A549 (cell line): ENCODE data around the gene MFAP3L. TPM values are rescaled to one million over a fixed set of nuclear protein-coding genes. Genes with fewer than 3 reads are reported as not detected.

Experiments used
- ATAC-seq, 2 experiments: fragments of 200-7000 bp in 1 of 2; fragments of >200 bp in 1 of 2; cut with Nextera tagmentation in 1 of 2; cut with Tn5 transposase in 1 of 2; 3 replicates each; pipeline versions ENCODE4 v1.8.0 to v1.9.1; 2018 to 2020; ENCODE audit warnings: mild to moderate bottlenecking in 1 of 2, moderate library complexity in 1 of 2
- CTCF ChIA-PET: fragments of 300-600 bp; sonication (Branson Sonifier 250); formaldehyde crosslinking; extraction: SDS; loops from one replicate; lab custom pipeline; 2021; ENCODE audit warnings: antibody characterized with exemption, inconsistent platforms; lab: Yijun Ruan, JAX
- POLR2A ChIA-PET: fragments of 350-600 bp; formaldehyde crosslinking; extraction: SDS; loops from one replicate; lab custom pipeline; 2021; ENCODE audit warnings: antibody characterized with exemption, inconsistent platforms; lab: Yijun Ruan, JAX
- DNase-seq, 2 experiments: peaks; one replicate each; pipeline versions ENCODE4 v3.0.0 to v3.0.0-alpha.2; 2011 to 2016; ENCODE audit warnings: low read depth in 1 of 2, low spot score in 1 of 2
- FAIRE-seq: peaks from 2 replicates; lab custom pipeline; 2011; peaks lifted over from hg19 to GRCh38; lab: Jason Lieb, UNC
- H3K27ac ChIP-seq, 2 experiments: fragments of >200 bp; sonication (Bioruptor Twin); formaldehyde crosslinking; 3 replicates each; pipeline ENCODE4 v1.5.1; 2016 to 2017
- H3K4me1 ChIP-seq: fragments of >200 bp; sonication (Bioruptor Twin); formaldehyde crosslinking; 3 replicates; pipeline ENCODE4 v1.6.1; 2016
- H3K4me2 ChIP-seq: fragments of >200 bp; sonication (Bioruptor Twin); formaldehyde crosslinking; 3 replicates; pipeline ENCODE4 v1.6.1; 2016
- H3K4me3 ChIP-seq: fragments of >200 bp; sonication (Bioruptor Twin); formaldehyde crosslinking; 3 replicates; pipeline ENCODE4 v1.5.1; 2016
- H3K9me3 ChIP-seq: fragments of >200 bp; sonication (Bioruptor Twin); formaldehyde crosslinking; 3 replicates; pipeline ENCODE4 v1.6.1; 2016
- BHLHE40 ChIP-seq: IDR thresholded peaks from 2 replicates; pipeline ENCODE4 v1.6.1; 2012; ENCODE audit warnings: low read depth, low read length, inconsistent platforms
- FOSB ChIP-seq: fragments of 250-450 bp; sonication (Bioruptor Pico); IDR thresholded peaks from 2 replicates; pipeline ENCODE4 v1.5.0; 2020; ENCODE audit warnings: mild to moderate bottlenecking, moderate library complexity
- FOSL2 ChIP-seq, 2 experiments: fragments of 450-650 bp in 1 of 2; fragments of >200 bp in 1 of 2; sonication (Bioruptor Twin) in 1 of 2; formaldehyde crosslinking; IDR thresholded peaks; 2 replicates each; pipeline versions ENCODE4 v1.5.0 to v1.6.1; 2016 to 2020; ENCODE audit warnings: mild to moderate bottlenecking in 1 of 2, moderate library complexity in 1 of 2
- HOXB13 ChIP-seq: fragments of 250-450 bp; sonication (Bioruptor Pico); IDR thresholded peaks from 2 replicates; pipeline ENCODE4 v1.5.0; 2020; ENCODE audit warnings: low read depth, mild to moderate bottlenecking, moderate library complexity
- JUNB ChIP-seq: fragments of >200 bp; sonication (Bioruptor Twin); formaldehyde crosslinking; IDR thresholded peaks from 2 replicates; pipeline ENCODE4 v1.6.1; 2016
- KDM1A ChIP-seq: fragments of 200-600 bp; sonication (generic); IDR thresholded peaks from 2 replicates; pipeline ENCODE4 v1.6.1; 2016; ENCODE audit warnings: low read depth, mild to moderate bottlenecking
- KDM5A ChIP-seq: fragments of 200-600 bp; sonication (generic); IDR thresholded peaks from 2 replicates; pipeline ENCODE4 v1.6.1; 2016; ENCODE audit warnings: antibody characterized with exemption, mild to moderate bottlenecking
- NFE2L2 ChIP-seq: fragments of 150-350 bp; conservative IDR thresholded peaks from 2 replicates; pipeline ENCODE4 v1.6.1; 2014; ENCODE audit warnings: low read length
- NPAS2 ChIP-seq: fragments of 250-450 bp; sonication (Bioruptor Pico); IDR thresholded peaks from 2 replicates; pipeline ENCODE4 v1.8.0; 2022; ENCODE audit warnings: mild to moderate bottlenecking, moderate library complexity, borderline replicate concordance
- PHF8 ChIP-seq: fragments of 200-600 bp; sonication (generic); IDR thresholded peaks from 2 replicates; pipeline ENCODE4 v1.6.1; 2016; ENCODE audit warnings: low read depth, mild to moderate bottlenecking, antibody characterized with exemption, moderate library complexity, borderline replicate concordance
- POLR2A ChIP-seq: IDR thresholded peaks from 2 replicates; pipeline ENCODE4 v1.6.1; 2012; ENCODE audit warnings: mild to moderate bottlenecking, low read length
- POLR2AphosphoS2 ChIP-seq: conservative IDR thresholded peaks from 2 replicates; pipeline ENCODE4 v1.6.1; 2012; ENCODE audit warnings: low read length, improper control_type of control experiment, inconsistent platforms
- RFX5 ChIP-seq: fragments of 450-650 bp; IDR thresholded peaks from 2 replicates; pipeline ENCODE4 v1.7.1; 2014; ENCODE audit warnings: antibody characterized with exemption, mild to moderate bottlenecking, moderate library complexity
- TFCP2L1 ChIP-seq: fragments of 250-450 bp; sonication (Bioruptor Pico); IDR thresholded peaks from 2 replicates; pipeline ENCODE4 v1.5.0; 2021; ENCODE audit warnings: mild to moderate bottlenecking
- WGBS: methylation state at CpG from one replicate; pipeline ENCODE4 v1.1.6; 2017; ENCODE audit errors: missing lambda C conversion rate; 5-methylcytosine and 5-hydroxymethylcytosine counted together
- polyA plus RNA-seq, 4 experiments: library from polyadenylated mRNA; depleted of rRNA in 3 of 4; stranded (reverse); fragments of >200 nt; fragmentation: RNase III in 1 of 4; extraction: RNeasy Plus Mini Kit Qiagen cat#74134 plus additional on column Dnase treatment in 1 of 4; gene quantifications; 2 replicates in 3 of 4; 3 replicates in 1 of 4; pipeline ENCODE4 v1.2.3, GENCODE V29; 2011 to 2017
- TF ChIP-seq, protein P1 (sequence below): fragments of >200 bp; sonication (Bioruptor Twin); formaldehyde crosslinking; IDR thresholded peaks from 3 replicates; pipeline ENCODE4 v1.6.1; 2016
- TF ChIP-seq, protein P2 (sequence below): fragments of >200 bp; sonication (Bioruptor Twin); formaldehyde crosslinking; IDR thresholded peaks from 3 replicates; pipeline ENCODE4 v1.5.1; 2016
- TF ChIP-seq, protein P3 (sequence below): fragments of 150-350 bp; IDR thresholded peaks from 2 replicates; pipeline ENCODE4 v1.6.1; 2014; ENCODE audit warnings: low read depth, mild to moderate bottlenecking, low read length
- TF ChIP-seq, protein P4 (sequence below): fragments of 250-450 bp; sonication (Bioruptor Pico); IDR thresholded peaks from 2 replicates; pipeline ENCODE4 v1.5.0; 2021; ENCODE audit warnings: mild to moderate bottlenecking, moderate library complexity, borderline replicate concordance
- TF ChIP-seq, protein P5 (sequence below): fragments of >200 bp; sonication (Bioruptor Twin); formaldehyde crosslinking; IDR thresholded peaks from 2 replicates; pipeline ENCODE4 v1.6.1; 2016
- TF ChIP-seq, protein P6 (sequence below): IDR thresholded peaks from 2 replicates; pipeline ENCODE4 v1.6.1; 2012; ENCODE audit warnings: low read depth, borderline replicate concordance

Gene MFAP3L
- polyA plus RNA-seq, 2 of the 4 experiments (the other 2 are of a cell fraction) = 7.0 to 7.5 TPM

DNA sequence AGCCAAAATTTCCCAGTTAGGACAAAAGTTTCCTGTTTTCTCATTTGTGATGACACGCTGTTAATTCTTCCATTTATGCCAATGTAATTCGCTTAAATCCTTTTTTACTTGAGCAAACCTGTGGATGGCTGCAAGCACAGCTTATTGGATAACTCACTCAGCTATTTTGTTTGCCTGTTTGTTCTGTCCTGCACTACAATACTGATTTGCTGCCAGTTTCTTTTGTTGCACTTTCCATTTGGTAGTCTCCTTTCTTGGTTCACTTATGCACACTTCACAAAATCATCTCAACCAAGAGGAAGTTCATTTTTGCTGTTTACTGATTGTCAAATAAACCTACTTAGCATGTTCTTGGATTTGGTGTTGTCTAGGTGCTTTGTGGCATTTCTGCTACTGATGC lies 40.3 kb downstream of the MFAP3L start:
- H3K4me1 ChIP-seq = peaks cover 10% of the 10 kb centered on the region
- DNase-seq = no peak
- no peaks in the 10 kb centered on the region for H3K9me3 ChIP-seq
- TF ChIP-seq, protein P1, sequence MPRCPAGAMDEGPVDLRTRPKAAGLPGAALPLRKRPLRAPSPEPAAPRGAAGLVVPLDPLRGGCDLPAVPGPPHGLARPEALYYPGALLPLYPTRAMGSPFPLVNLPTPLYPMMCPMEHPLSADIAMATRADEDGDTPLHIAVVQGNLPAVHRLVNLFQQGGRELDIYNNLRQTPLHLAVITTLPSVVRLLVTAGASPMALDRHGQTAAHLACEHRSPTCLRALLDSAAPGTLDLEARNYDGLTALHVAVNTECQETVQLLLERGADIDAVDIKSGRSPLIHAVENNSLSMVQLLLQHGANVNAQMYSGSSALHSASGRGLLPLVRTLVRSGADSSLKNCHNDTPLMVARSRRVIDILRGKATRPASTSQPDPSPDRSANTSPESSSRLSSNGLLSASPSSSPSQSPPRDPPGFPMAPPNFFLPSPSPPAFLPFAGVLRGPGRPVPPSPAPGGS = no peak
- TF ChIP-seq FOSB (no peak), FOSL2 (IDR thresholded peaks at IDR 0.05) (no peak), FOSL2 (CRISPR knock-in tag; IDR thresholded peaks at IDR 0.05) (no peak), KDM1A (no peak), NFE2L2 (no peak), NPAS2 (CRISPR knock-in tag) (no peak), HOXB13 (no peak), KDM5A (no peak), RFX5 (no peak), TFCP2L1 (CRISPR knock-in tag) (no peak), JUNB (no peak), POLR2A (no peak), POLR2AphosphoS2 (no peak)
- TF ChIP-seq, protein P2, sequence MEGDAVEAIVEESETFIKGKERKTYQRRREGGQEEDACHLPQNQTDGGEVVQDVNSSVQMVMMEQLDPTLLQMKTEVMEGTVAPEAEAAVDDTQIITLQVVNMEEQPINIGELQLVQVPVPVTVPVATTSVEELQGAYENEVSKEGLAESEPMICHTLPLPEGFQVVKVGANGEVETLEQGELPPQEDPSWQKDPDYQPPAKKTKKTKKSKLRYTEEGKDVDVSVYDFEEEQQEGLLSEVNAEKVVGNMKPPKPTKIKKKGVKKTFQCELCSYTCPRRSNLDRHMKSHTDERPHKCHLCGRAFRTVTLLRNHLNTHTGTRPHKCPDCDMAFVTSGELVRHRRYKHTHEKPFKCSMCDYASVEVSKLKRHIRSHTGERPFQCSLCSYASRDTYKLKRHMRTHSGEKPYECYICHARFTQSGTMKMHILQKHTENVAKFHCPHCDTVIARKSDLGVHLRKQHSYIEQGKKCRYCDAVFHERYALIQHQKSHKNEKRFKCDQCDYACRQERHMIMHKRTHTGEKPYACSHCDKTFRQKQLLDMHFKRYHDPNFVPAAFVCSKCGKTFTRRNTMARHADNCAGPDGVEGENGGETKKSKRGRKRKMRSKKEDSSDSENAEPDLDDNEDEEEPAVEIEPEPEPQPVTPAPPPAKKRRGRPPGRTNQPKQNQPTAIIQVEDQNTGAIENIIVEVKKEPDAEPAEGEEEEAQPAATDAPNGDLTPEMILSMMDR = no peak
- TF ChIP-seq, protein P3, sequence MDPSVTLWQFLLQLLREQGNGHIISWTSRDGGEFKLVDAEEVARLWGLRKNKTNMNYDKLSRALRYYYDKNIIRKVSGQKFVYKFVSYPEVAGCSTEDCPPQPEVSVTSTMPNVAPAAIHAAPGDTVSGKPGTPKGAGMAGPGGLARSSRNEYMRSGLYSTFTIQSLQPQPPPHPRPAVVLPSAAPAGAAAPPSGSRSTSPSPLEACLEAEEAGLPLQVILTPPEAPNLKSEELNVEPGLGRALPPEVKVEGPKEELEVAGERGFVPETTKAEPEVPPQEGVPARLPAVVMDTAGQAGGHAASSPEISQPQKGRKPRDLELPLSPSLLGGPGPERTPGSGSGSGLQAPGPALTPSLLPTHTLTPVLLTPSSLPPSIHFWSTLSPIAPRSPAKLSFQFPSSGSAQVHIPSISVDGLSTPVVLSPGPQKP = no peak
- TF ChIP-seq, protein P4, sequence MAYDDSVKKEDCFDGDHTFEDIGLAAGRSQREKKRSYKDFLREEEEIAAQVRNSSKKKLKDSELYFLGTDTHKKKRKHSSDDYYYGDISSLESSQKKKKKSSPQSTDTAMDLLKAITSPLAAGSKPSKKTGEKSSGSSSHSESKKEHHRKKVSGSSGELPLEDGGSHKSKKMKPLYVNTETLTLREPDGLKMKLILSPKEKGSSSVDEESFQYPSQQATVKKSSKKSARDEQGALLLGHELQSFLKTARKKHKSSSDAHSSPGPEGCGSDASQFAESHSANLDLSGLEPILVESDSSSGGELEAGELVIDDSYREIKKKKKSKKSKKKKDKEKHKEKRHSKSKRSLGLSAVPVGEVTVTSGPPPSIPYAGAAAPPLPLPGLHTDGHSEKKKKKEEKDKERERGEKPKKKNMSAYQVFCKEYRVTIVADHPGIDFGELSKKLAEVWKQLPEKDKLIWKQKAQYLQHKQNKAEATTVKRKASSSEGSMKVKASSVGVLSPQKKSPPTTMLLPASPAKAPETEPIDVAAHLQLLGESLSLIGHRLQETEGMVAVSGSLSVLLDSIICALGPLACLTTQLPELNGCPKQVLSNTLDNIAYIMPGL = no peak
- TF ChIP-seq, protein P5, sequence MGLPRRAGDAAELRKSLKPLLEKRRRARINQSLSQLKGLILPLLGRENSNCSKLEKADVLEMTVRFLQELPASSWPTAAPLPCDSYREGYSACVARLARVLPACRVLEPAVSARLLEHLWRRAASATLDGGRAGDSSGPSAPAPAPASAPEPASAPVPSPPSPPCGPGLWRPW = no peak
- TF ChIP-seq, protein P6, sequence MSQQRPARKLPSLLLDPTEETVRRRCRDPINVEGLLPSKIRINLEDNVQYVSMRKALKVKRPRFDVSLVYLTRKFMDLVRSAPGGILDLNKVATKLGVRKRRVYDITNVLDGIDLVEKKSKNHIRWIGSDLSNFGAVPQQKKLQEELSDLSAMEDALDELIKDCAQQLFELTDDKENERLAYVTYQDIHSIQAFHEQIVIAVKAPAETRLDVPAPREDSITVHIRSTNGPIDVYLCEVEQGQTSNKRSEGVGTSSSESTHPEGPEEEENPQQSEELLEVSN = no peak
- 28% methylated on average over 2 of the region's 2 CpGs for WGBS
- FAIRE-seq = no peak
- no peak overlapping the region for H3K4me3 ChIP-seq
- ATAC-seq = no peak
- POLR2A ChIA-PET = no interaction called here
- H3K4me2 ChIP-seq = no peak overlapping the region
- no peak overlapping the region for H3K27ac ChIP-seq
- CTCF ChIA-PET = no interaction called here

DNA sequence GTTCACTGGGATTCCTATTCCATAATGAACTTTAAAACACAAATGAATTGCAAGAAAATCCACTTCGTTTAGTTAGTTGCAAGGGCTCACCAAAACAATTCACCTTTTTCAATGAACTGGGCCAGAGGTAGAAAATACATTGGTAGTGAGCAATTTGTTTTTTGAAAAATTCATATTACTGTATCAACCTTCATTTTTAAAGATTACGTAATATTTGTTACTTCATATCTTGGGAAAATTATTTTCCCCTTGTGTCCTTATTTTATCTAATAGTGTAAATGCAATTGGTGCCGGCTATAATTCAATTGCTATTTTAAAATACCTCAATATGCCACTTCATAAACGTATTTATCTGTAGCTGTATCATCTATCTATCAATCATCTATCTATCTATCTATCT lies 41.5 kb downstream of the MFAP3L start:
- TF ChIP-seq POLR2A (no peak), BHLHE40 (no peak), PHF8 (no peak)
- no peak overlapping the region for H3K4me2 ChIP-seq
- ATAC-seq = no peak
- peaks cover 10% of the 10 kb centered on the region for H3K4me1 ChIP-seq
- H3K27ac ChIP-seq = no peak overlapping the region
- ChIA-PET POLR2A (no interaction called here), CTCF (interaction anchor here (0.6 kb wide), 1 partner anchor 17 kb away, joined by 3 read pairs; no protein-coding TSS in a partner anchor)
- H3K4me3 ChIP-seq = no peak overlapping the region
- 43% methylated on average over 4 of the region's 4 CpGs for WGBS
- no peak for DNase-seq
- no peak for FAIRE-seq
- no peaks in the 10 kb centered on the region for H3K9me3 ChIP-seq
